Panc1 (cell line): Measurements from ENCODE around the gene SLC30A7.

Source experiments
- CTCF ChIP-seq: fragments of 450-650 bp; IDR thresholded peaks from 2 replicates; pipeline ENCODE4 v1.5.1; 2017; ENCODE audit warnings: mild to moderate bottlenecking
- POLR2AphosphoS5 ChIP-seq: IDR thresholded peaks from 2 replicates; pipeline ENCODE4 v1.6.1; 2012; ENCODE audit warnings: mild to moderate bottlenecking, low read depth, low read length, moderate library complexity
- REST ChIP-seq, 2 experiments: IDR thresholded peaks; 2 replicates each; pipeline ENCODE4 v1.6.1; 2011 to 2012; ENCODE audit warnings: low read depth in 2 of 2, control low read depth in 1 of 2, low read length in 1 of 2, mild to moderate bottlenecking in 1 of 2, moderate library complexity in 1 of 2; ENCODE audit not compliant: insufficient read depth in 1 of 2

- TF ChIP-seq REST (IDR thresholded peaks at IDR 0.05; ENCODE audit: insufficient read depth in 1 of 2, low read depth in 2 of 2, low read length in 1 of 2) (no peak), CTCF (no peak), POLR2AphosphoS5 (no peak)
Observed at GRCh38 chr1:101029184-101029583, 133.3 kb downstream of the SLC30A7 start.
